Stimulated activated CD8-positive, alpha-beta memory T cell treated with anti-CD3 and anti-CD28 coated beads, Interleukin-7, amount 100 ng/mL, for 4 hours (primary cell): Measurements from ENCODE around the gene XK.
A peak's percentile ranks its signal among the peaks of the same experiment; 100 is the strongest.

Source experiments
- DNase-seq, 2 donors: peaks; one replicate each; pipeline ENCODE4 v3.0.0-alpha.2; 2020; ENCODE audit warnings: low read depth in 2 of 2

The XK gene

GRCh38 chrX:37679888-37680287, 5.7 kb upstream of the XK start:
- DNase-seq = no peak

- no peak for DNase-seq
These were observed 1.2 kb upstream of the XK start for GRCh38 chrX:37684426-37684825.

DNA sequence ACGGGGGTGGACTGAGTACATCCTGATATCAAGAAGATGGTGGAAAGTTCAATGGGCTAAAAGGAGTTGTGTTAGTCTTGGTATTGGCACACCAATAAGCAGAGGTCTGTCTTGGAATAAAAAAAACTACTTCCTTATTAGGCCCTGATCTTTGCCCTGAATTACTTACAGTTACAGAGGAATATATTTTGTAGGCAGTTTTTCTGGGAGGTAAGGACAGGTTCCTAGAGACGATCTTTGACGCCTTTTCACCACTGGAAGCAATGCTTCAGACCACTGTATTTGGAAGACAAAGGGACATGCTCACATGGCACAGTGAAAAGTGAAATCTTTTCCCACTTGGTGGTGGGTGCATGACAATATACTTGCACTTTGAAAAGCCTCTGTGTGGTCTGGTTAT, 618 bp upstream of the XK start:
- DNase-seq = no peak

DNA sequence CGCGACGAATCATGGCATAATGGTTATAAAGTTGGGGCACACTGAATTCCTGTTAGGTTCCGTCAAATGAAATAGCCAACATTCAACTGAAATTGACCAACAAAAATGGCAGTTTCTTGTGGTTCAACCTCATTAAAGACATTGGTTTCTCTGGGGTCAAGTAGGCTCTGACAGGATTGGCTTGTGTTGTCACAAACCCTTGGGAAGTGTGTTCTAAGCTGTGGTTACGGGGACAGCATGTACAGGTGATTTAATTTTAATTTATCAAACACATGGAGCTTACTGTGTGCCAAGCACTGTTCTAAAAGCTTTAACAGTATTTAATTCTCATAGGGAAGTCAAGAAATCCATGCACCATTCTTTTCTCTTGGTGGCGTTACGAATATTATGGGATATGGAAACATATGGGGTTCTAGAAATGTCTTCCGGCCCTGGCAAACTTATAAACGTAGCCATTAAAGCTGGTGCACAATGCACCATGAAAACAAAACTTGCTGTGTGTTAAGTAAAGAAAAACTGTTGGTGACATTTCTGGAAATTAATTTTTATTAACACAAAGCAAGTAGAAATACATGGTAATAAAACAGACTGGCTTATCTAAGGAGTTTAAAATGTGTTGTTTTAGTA, 891 bp downstream of the XK start:
- DNase-seq = no peak

GRCh38 chrX:37686996-37687395, 1.4 kb downstream of the XK start:
- no peak for DNase-seq

- DNase-seq = no peak
These were observed 4.5 kb downstream of the XK start for GRCh38 chrX:37690119-37690518.

- DNase-seq = no peak
These were observed 7.3 kb downstream of the XK start for GRCh38 chrX:37692918-37693317.

DNA sequence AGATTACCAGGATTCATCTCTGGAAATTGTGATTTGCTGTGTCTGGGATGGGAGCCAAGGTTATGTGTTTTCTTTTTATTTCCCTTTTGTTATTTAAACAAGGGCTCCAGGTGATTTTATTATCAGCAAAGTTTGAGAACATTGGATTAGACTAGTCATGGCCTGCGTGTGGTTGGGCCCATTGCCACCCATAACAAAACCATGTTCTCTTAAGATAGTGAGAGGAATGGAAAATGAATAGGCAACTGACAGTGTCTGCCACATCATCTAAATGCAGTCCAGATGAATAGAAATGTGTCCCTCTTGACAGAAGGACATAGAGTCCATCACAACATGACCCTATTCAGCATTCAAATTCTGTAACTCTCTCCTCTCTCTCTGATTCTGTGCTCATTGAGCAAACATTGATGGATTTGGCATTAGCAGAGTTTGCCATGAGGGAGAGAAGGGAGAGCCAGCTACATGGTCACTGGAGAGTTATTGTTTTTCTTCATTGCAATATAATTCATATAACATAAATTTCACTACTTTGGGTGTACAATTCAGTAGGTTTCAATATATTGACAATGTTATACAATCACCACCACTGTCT, 11.7 kb downstream of the XK start:
- no peak for DNase-seq

DNA sequence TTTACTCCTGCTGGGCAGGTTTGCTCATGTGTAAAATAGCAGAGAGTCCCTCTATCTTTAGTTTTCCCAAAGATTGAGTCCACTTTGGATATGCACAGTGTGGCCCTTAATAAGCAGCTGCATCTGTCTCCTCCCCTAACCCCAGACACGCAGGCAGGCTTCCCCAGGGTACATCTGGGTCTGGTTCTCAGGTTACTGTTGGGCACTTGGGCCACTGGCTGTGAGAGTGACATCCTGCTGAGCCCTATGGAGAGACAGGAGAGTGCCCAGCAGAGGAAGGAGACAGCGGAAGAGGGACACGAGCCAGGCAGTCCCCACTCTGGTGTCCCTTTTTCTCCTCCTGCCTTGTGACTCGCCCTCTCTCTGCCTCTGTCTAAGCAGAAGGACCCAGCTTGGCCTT, 16.0 kb downstream of the XK start:
- no peak for DNase-seq

GRCh38 chrX:37711991-37712390, 26.4 kb downstream of the XK start:
- DNase-seq = no peak

DNA sequence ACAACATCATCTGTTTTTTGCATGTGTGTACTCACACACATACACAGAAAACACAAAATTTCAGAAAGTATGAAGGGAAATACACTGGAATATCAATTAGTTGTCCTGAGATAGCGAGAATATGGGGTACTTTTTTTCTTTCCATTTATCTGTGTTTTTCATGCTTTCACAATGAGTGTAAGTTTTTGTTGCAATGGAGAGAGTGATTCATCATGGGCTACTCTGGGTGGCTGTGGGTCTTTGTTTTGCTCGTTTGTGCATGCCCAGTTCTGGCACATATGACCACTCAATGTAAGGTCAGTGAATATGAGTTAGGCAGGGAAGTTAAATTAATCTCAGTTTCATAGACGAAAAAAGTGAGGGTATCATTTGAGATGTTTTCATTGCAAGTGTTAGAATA, 26.9 kb downstream of the XK start:
- DNase-seq = no peak

DNA sequence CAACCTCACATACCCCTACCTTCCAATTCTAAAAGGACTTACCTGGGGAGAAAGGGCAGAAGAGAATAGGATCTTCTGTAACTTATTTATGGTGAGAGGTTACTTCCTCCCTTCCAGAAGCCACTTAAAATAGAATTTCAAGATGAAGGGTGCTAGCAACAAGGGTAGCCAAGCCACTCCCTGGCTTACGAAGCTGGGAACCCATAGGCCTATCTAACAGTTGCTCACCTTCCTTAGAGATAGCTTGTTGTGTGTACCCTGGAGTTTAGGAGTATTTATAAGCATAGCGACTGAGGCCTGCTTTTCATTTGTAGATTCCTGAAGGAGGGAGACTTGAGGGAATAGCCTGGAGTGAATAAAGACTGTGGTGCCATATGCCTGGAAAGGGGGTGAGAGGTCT, 28.9 kb downstream of the XK start:
- no peak for DNase-seq

- no peak for DNase-seq
These were observed 31.0 kb downstream of the XK start for GRCh38 chrX:37716602-37717001.

DNA sequence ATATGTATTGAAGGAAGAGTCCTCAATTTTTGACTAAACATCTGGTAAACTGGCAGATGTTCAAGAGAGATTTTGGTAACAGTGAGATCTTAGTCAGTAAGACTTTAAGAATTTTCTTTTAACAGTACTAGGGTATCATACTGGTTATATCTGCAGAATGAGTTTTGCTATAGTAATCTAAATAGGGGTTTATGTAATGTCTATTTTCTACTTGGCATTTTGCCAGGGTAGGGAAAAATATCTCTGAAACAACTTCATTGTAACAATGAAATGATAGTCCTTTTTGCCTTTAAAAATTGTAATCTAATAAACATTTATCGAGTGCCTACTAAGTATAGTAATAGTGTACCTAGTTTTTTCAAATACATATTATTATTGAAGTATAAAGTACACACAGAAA, 32.1 kb downstream of the XK start:
- DNase-seq = no peak

- DNase-seq = no peak
These were observed 37.0 kb downstream of the XK start for GRCh38 chrX:37722595-37722994.

GRCh38 chrX:37726346-37726745, 40.8 kb downstream of the XK start:
- no peak for DNase-seq

GRCh38 chrX:37745354-37745753, 59.8 kb downstream of the XK start:
- peak; percentile 60 to 62 for DNase-seq

- no peak for DNase-seq
These were observed 60.2 kb downstream of the XK start for GRCh38 chrX:37745835-37746217.

DNA sequence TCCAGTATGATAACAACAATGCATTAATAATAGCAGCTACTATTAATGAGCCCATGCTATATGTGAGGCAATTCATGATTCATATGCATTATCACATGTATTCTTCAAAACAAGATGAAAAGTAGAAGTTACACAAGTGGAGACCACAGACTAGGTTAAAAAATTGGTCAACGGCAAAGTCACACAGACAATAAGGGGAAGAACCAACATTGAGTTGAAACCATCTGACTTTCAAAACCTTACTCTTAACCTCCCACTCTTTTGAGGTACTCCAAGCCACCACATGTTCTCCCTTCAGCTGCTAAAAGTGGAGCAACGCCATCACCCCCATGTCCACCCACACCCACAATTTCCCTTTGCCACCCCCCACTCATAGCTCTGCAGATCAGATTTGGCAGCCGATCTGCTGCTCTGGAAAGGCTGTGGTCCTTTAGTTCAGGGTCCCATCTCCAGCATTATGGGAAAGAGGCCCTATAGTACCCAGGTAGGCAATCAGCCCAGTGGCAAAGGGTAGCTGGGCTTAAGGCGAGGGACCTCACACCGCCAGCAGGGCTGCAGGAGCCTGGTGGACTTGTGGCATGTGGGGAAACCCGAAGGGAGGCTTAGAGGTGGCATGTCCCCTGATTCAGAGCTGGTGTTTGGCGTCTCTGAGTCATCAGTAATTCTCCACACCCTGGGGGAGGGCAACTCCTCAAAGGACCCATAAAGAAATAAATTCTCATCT, 60.8 kb downstream of the XK start:
- peak in 1 of 2 donors; percentile 10 for DNase-seq

DNA sequence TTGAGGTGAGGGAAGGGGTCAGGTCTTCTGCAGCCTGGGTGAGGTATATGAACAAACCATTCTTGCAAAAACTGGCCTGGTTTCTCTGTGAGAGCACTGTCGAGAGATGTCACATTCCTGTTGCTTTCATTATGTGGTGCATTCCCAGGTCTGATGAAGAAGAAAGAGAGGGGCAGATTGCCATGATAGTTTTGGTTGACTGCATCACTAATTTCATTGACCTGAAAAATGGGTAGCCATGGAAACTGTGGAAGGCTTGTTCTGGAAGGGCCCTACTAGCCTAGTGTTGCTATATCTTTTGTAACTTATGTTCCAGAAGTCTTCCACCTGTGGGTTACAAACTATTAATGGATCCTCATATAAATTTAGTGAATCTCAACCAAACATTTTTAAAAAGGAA, 61.4 kb downstream of the XK start:
- no peak for DNase-seq

DNA sequence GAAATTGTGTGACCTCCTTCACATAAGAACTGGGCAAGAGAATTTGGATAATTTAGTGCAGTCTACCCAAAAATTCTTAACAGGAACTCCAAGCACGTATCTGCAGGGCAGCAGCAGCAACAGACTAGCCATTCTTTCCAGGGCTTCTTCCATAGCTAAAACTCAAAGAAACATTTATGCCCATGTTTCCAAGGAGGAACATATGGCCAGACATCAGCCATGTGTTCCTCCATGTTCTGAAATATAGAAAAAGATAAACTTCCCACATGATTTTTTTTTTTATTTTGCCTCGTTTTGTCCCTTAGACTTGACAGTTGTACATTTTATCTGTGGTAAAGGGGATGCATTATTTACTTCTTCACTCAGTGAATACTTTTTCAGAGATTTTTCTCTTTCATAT, 66.7 kb downstream of the XK start:
- no peak for DNase-seq

DNA sequence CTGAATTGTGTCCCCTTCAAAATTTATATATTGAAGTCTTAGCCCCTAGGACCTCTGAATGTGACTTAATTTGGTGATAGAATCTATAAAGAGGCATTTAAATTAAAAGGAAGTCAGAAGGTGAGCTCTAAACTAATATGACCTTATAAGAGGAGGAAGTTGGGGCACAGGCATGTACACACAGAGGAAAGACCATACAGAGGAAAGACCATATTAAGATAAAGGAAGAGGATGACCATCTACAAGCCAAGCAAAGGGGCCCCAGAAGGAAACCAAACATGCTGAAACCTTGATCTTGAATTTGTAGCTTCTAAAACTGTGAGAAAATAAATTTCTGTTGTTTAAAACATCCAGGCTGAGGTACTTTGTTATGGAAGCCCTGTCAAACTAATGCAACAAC, 67.3 kb downstream of the XK start:
- no peak for DNase-seq

GRCh38 chrX:37753384-37753783, 67.8 kb downstream of the XK start:
- no peak for DNase-seq

- DNase-seq = no peak
These were observed 68.9 kb downstream of the XK start for GRCh38 chrX:37754516-37754915.
